ENCODE data around the gene APOBEC3F. TPM values are rescaled to one million over a fixed set of nuclear protein-coding genes. Genes with fewer than 3 reads are reported as not detected.
A peak's percentile ranks its signal among the peaks of the same experiment; 100 is the strongest.
"Not testable (repeated sequence)": the region's sequence is repeated elsewhere in the genome, so short reads cannot be mapped to it uniquely, and the experiment has no call there.

APOBEC3F gene
- total RNA-seq, 1 donor from 2014 or later, result 3.1 TPM

GRCh38 chr22:39026509-39027150, 14.0 kb upstream of the APOBEC3F start:
- no peak for DNase-seq (ENCODE audit: low spot score)
- ATAC-seq, result peak; percentile 51

- no peak for DNase-seq (ENCODE audit: low spot score)
- no peak for ATAC-seq
Measured at GRCh38 chr22:39027717-39028116, 12.9 kb upstream of the APOBEC3F start.

- DNase-seq (ENCODE audit: low spot score), result no peak
- no peak for ATAC-seq
Measured at GRCh38 chr22:39028281-39028680, 12.4 kb upstream of the APOBEC3F start.

- ATAC-seq (no peak), DNase-seq (ENCODE audit: low spot score) (no peak)
Measured at GRCh38 chr22:39029227-39029626, 11.4 kb upstream of the APOBEC3F start.

- DNase-seq (ENCODE audit: low spot score) (no peak), ATAC-seq (no peak)
Measured at GRCh38 chr22:39030705-39031104, 10.0 kb upstream of the APOBEC3F start.

- DNase-seq (ENCODE audit: low spot score); ATAC-seq: not testable (repeated sequence)
Measured at GRCh38 chr22:39031434-39032295, 9.0 kb upstream of the APOBEC3F start.

GRCh38 chr22:39037071-39037470, 3.6 kb upstream of the APOBEC3F start:
- ATAC-seq, result not testable (repeated sequence)

GRCh38 chr22:39039306-39040126, 1.1 kb upstream of the APOBEC3F start:
- ATAC-seq (no peak), DNase-seq (ENCODE audit: low spot score) (no peak)

More at GRCh38 chr22:39037071-39037470, 3.6 kb upstream of the APOBEC3F start:
- DNase-seq (ENCODE audit: low spot score), result not testable (repeated sequence)

- DNase-seq (ENCODE audit: low spot score), result not testable (repeated sequence)
- peak; percentile 3 for ATAC-seq
Measured at GRCh38 chr22:39040155-39040537, 518 bp upstream of the APOBEC3F start.

- DNase-seq (ENCODE audit: low spot score), result no peak
- no peak for ATAC-seq
Measured at GRCh38 chr22:39041908-39042307, 1.2 kb downstream of the APOBEC3F start.

- not testable (repeated sequence) for DNase-seq (ENCODE audit: low spot score)
Measured at GRCh38 chr22:39043063-39043462, 2.4 kb downstream of the APOBEC3F start.

GRCh38 chr22:39045136-39045535, 4.5 kb downstream of the APOBEC3F start:
- not testable (repeated sequence) for DNase-seq (ENCODE audit: low spot score); ATAC-seq

More at GRCh38 chr22:39043063-39043462, 2.4 kb downstream of the APOBEC3F start:
- ATAC-seq, result not testable (repeated sequence)

GRCh38 chr22:39049486-39049885, 8.8 kb downstream of the APOBEC3F start:
- not testable (repeated sequence) for DNase-seq (ENCODE audit: low spot score); ATAC-seq

- not testable (repeated sequence) for ATAC-seq; DNase-seq (ENCODE audit: low spot score)
Measured at GRCh38 chr22:39051844-39052495, 11.3 kb downstream of the APOBEC3F start.

- DNase-seq (ENCODE audit: low spot score), result no peak
- ATAC-seq, result no peak
Measured at GRCh38 chr22:39055658-39056057, 15.0 kb downstream of the APOBEC3F start.

GRCh38 chr22:39061290-39061689, 20.6 kb downstream of the APOBEC3F start:
- not testable (repeated sequence) for ATAC-seq; DNase-seq (ENCODE audit: low spot score)

GRCh38 chr22:39061951-39062350, 21.3 kb downstream of the APOBEC3F start:
- ATAC-seq, result not testable (repeated sequence)

GRCh38 chr22:39063904-39064303, 23.2 kb downstream of the APOBEC3F start:
- not testable (repeated sequence) for DNase-seq (ENCODE audit: low spot score); ATAC-seq

More at GRCh38 chr22:39061951-39062350, 21.3 kb downstream of the APOBEC3F start:
- not testable (repeated sequence) for DNase-seq (ENCODE audit: low spot score)

GRCh38 chr22:39066442-39067276, 26.0 kb downstream of the APOBEC3F start:
- not testable (repeated sequence) for DNase-seq (ENCODE audit: low spot score); ATAC-seq

Measured in left lobe of liver (tissue), 2 donors.